K562 (cell line): Measurements from ENCODE around the gene ZDHHC19. TPM values are rescaled to one million over a fixed set of nuclear protein-coding genes. Genes with fewer than 3 reads are reported as not detected.

ENCODE experiments used
- ATAC-seq: fragments of 200-7000 bp; cut with Tn5 transposase; 3 replicates; pipeline ENCODE4 v1.9.1; 2020; ENCODE audit warnings: moderate library complexity
- BruUV-seq: library from RNA; stranded (reverse); fragments of 400-500 nt; replicated peaks from 2 replicates; lab custom pipeline; 2021; lab: Mats Ljungman, UMichigan
- CTCF ChIA-PET: fragments of 300-600 bp; formaldehyde crosslinking; extraction: SDS; loops from one replicate; lab custom pipeline; 2021; ENCODE audit warnings: low intra/inter-chr PET ratio; lab: Yijun Ruan, JAX
- POLR2A ChIA-PET: fragments of 300-600, 350-650 bp; sonication (Branson Sonifier 250); formaldehyde crosslinking; extraction: SDS; loops from one replicate; lab custom pipeline; 2021; ENCODE audit warnings: antibody characterized with exemption, inconsistent platforms; lab: Yijun Ruan, JAX
- DNase-seq, 4 experiments: peaks; one replicate each; pipeline versions ENCODE4 v3.0.0 to v3.0.0-alpha.2; 2011 to 2018; ENCODE audit warnings: low spot score in 3 of 4, mixed read lengths in 3 of 4; ENCODE audit errors: extremely low read depth in 1 of 4
- FAIRE-seq: peaks from 2 replicates; lab custom pipeline; 2011; peaks lifted over from hg19 to GRCh38; lab: Jason Lieb, UNC
- H2AFZ ChIP-seq: 2 replicates; pipeline ENCODE4 v1.6.0; 2011; ENCODE audit warnings: low read depth, low read length, control low read depth, inconsistent platforms
- H3K27ac ChIP-seq: fragments of 200-600 bp; 3 replicates; pipeline ENCODE4 v1.8.0; 2011; ENCODE audit warnings: low read depth, mild to moderate bottlenecking, control low read depth, inconsistent platforms, low read length, moderate library complexity, mixed read lengths; ENCODE audit errors: extremely low read depth
- H3K27me3 ChIP-seq, 2 experiments: fragments of 300-600 bp in 1 of 2; 2 replicates in 1 of 2; 3 replicates in 1 of 2; pipeline versions ENCODE4 v1.6.0 to v1.8.0; 2011; ENCODE audit warnings: inconsistent platforms in 2 of 2, low read length in 2 of 2, mild to moderate bottlenecking in 1 of 2, mixed read lengths in 1 of 2, moderate library complexity in 1 of 2; ENCODE audit not compliant: control insufficient read depth in 2 of 2, insufficient read depth in 2 of 2
- H3K36me3 ChIP-seq: fragments of 300-600 bp; 3 replicates; pipeline ENCODE4 v1.8.0; 2011; ENCODE audit warnings: mild to moderate bottlenecking, low read length, inconsistent platforms; ENCODE audit not compliant: control insufficient read depth, insufficient read depth
- H3K4me1 ChIP-seq, 2 experiments: fragments of 200-600 bp in 1 of 2; replicated peaks in 1 of 2; 2 replicates in 1 of 2; 3 replicates in 1 of 2; pipeline versions ENCODE4 v1.5.1 to v1.8.0; 2011; ENCODE audit warnings: inconsistent platforms in 2 of 2, low read length in 2 of 2, mild to moderate bottlenecking in 1 of 2, mixed read lengths in 1 of 2, moderate library complexity in 1 of 2; ENCODE audit not compliant: control insufficient read depth in 2 of 2, insufficient read depth in 2 of 2
- H3K4me2 ChIP-seq: 2 replicates; pipeline ENCODE4 v1.6.1; 2011; ENCODE audit warnings: low read length, control low read depth, inconsistent platforms, mixed read lengths; ENCODE audit not compliant: insufficient read depth
- H3K4me3 ChIP-seq: fragments of 200-600 bp; sonication (generic), shearing (Covaris generic); 2 replicates; pipeline ENCODE4 v1.5.1; 2016; ENCODE audit warnings: control low read depth, inconsistent platforms
- H3K79me2 ChIP-seq: fragments of 200-600 bp; 3 replicates; pipeline ENCODE4 v1.8.0; 2011; ENCODE audit warnings: low read length, inconsistent platforms; ENCODE audit not compliant: control insufficient read depth, insufficient read depth
- H3K9ac ChIP-seq, 2 experiments: 2 replicates each; pipeline versions ENCODE4 v1.6.0 to v1.6.1; 2011; ENCODE audit warnings: low read depth in 2 of 2, low read length in 2 of 2, control low read depth in 1 of 2, inconsistent platforms in 1 of 2, mild to moderate bottlenecking in 1 of 2, mixed read lengths in 1 of 2; ENCODE audit not compliant: insufficient read depth in 1 of 2
- H3K9me1 ChIP-seq: one replicate; pipeline ENCODE4 v1.6.0; 2011; ENCODE audit warnings: inconsistent platforms, mild to moderate bottlenecking, low read length, moderate library complexity; ENCODE audit not compliant: control insufficient read depth, insufficient read depth
- H3K9me3 ChIP-seq: replicated peaks from 2 replicates; pipeline ENCODE4 v1.5.1; 2011; ENCODE audit warnings: low read depth, low read length, inconsistent platforms; ENCODE audit not compliant: control insufficient read depth, insufficient read depth
- H4K20me1 ChIP-seq: replicated peaks from 2 replicates; pipeline ENCODE4 v1.6.1; 2011; ENCODE audit warnings: low read length, inconsistent platforms, mixed read lengths; ENCODE audit not compliant: control insufficient read depth, insufficient read depth
- BCOR ChIP-seq: fragments of 450-650 bp; IDR thresholded peaks from 2 replicates; pipeline ENCODE4 v1.6.1; 2016
- CTBP1 ChIP-seq: fragments of 450-650 bp; IDR thresholded peaks from 2 replicates; pipeline ENCODE4 v1.6.1; 2016; ENCODE audit warnings: borderline replicate concordance
- EHMT2 ChIP-seq: fragments of 450-650 bp; IDR thresholded peaks from 2 replicates; pipeline ENCODE4 v1.6.1; 2018; ENCODE audit warnings: antibody characterized with exemption
- FUS ChIP-seq: fragments of 200-400 bp; formaldehyde crosslinking; optimal IDR thresholded peaks from 2 replicates; pipeline ENCODE3; 2017; ENCODE audit warnings: low read depth, low read length
- MAFK ChIP-seq: IDR thresholded peaks from 2 replicates; pipeline ENCODE4 v1.6.1; 2011; ENCODE audit warnings: low read length, improper control_type of control experiment
- MAX ChIP-seq: sonication (generic); formaldehyde crosslinking; IDR thresholded peaks from 2 replicates; pipeline ENCODE4 v1.9.0; 2022; ENCODE audit warnings: mild to moderate bottlenecking, missing genetic modification reagents
- NR0B1 ChIP-seq: fragments of 450-650 bp; IDR thresholded peaks from one replicate; pipeline ENCODE4 v1.6.1; 2018; ENCODE audit warnings: mild to moderate bottlenecking, moderate library complexity; ENCODE audit not compliant: partially characterized antibody
- PRDM10 ChIP-seq: fragments of 450-650 bp; IDR thresholded peaks from 2 replicates; pipeline ENCODE4 v1.6.1; 2018; ENCODE audit not compliant: partially characterized antibody
- TEAD1 ChIP-seq, 2 experiments: fragments of 450-650 bp in 1 of 2; sonication (generic) in 1 of 2; formaldehyde crosslinking; IDR thresholded peaks; 2 replicates each; pipeline versions ENCODE4 v1.4.0 to v1.8.0; 2020 to 2022; ENCODE audit warnings: mild to moderate bottlenecking in 2 of 2, missing genetic modification reagents in 1 of 2
- ZNF583 ChIP-seq: fragments of 250-450 bp; sonication (Bioruptor Pico); IDR thresholded peaks from 2 replicates; pipeline ENCODE4 v1.4.0; 2020
- ZNF592 ChIP-seq: fragments of 450-650 bp; IDR thresholded peaks from 2 replicates; pipeline ENCODE4 v1.6.1; 2017; ENCODE audit warnings: antibody characterized with exemption, mild to moderate bottlenecking
- WGBS: fragments of 100-300 bp; shearing (Covaris generic); methylation state at CpG from one replicate; pipeline ENCODE4 v1.1.6; 2016; ENCODE audit warnings: low coverage, mixed read lengths; ENCODE audit not compliant: insufficient coverage; ENCODE audit errors: missing lambda C conversion rate; 5-methylcytosine and 5-hydroxymethylcytosine counted together
- in situ Hi-C: fragments of 300-500 bp; cut with MboI; formaldehyde crosslinking; loops from 4 replicates; pipeline ENCODE4 v1.15.0; 2018; ENCODE audit warnings: inconsistent platforms, mixed read lengths
- intact Hi-C: fragments of 100-400 bp; cut with micrococcal nuclease; formaldehyde crosslinking; loops from 2 replicates; pipeline ENCODE4 v1.14.2; 2022
- polyA plus RNA-seq, 8 experiments: library from polyadenylated mRNA; depleted of rRNA in 4 of 8; stranded (reverse) in 5 of 8; unstranded in 3 of 8; fragments of >200 nt; fragmentation: Nextera tagmentation in 2 of 8; fragmentation: Illumina TruSeq in 1 of 8; extraction: Ambion mirVana in 2 of 8; extraction: Trizol in 1 of 8; gene quantifications; 2 replicates each; pipeline versions ENCODE4 v1.2.1 to v1.2.3, GENCODE V29; 2011 to 2014; ENCODE audit warnings: inconsistent platforms in 1 of 8, missing spikeins in 1 of 8
- total RNA-seq, 7 experiments: library from RNA; depleted of rRNA in 6 of 7; stranded (reverse); fragments of >200 nt in 6 of 7; fragmentation: Illumina TruSeq in 2 of 7; extraction: Trizol in 2 of 7; gene quantifications; 2 replicates each; pipeline versions ENCODE4 v1.2.1 to v1.2.3, GENCODE V29; 2011 to 2021; ENCODE audit warnings: low replicate concordance in 1 of 7

Gene ZDHHC19
- total and polyA plus RNA-seq, 9 of the 15 experiments (the other 6 are each of a cell fraction or from before 2014, with no cell fraction given): 0.40 to 5.5 (median 1.1) TPM

- peak overlapping the region in 1 of 2 experiments; percentile 80; a peak in 2 of 4 replicates for H3K9ac ChIP-seq
- in situ Hi-C loops: no loop called here
Observed at GRCh38 chr3:196186651-196187573, 24.3 kb downstream of the ZDHHC19 start.

More at GRCh38 chr3:196186651-196187573, 24.3 kb downstream of the ZDHHC19 start:
- Histone ChIP-seq H3K27ac (no peak overlapping the region), H3K4me1 (peaks cover 22 to 70% of the 10 kb centered on the region in 2 experiments), H2AFZ (peak overlapping the region; percentile 42; the same call in 1 of the 2 replicates), H3K9me1 (no peaks in the 10 kb centered on the region), H3K36me3 (no peaks in the 10 kb centered on the region), H3K27me3 (no peaks in the 10 kb centered on the region), H3K4me3 (no peak overlapping the region), H3K9me3 (no peaks in the 10 kb centered on the region), H3K4me2 (no peak overlapping the region), H3K79me2 (peaks cover 4% of the 10 kb centered on the region; the same call in 1 of the 3 replicates), H4K20me1 (no peaks in the 10 kb centered on the region)
- BruUV-seq: no TSS peak
- POLR2A ChIA-PET: interaction anchor here (1.3 to 5.7 kb wide), 2 partner anchors 107 to 117 kb away, joined by 4 to 28 read pairs; no protein-coding TSS in a partner anchor
- intact Hi-C loops: no loop called here
- TF ChIP-seq BCOR: no peak
- 0 out of 2 replicates have a peak, but pooled peaks have one; percentile 21 for TF ChIP-seq ZNF592
- TF ChIP-seq EHMT2: no peak
- peak; percentile 26; the same call in 1 of the 2 replicates for TF ChIP-seq CTBP1
- TF ChIP-seq PRDM10: no peak
- peak; percentile 46; the same call in 1 of the 2 replicates for TF ChIP-seq MAX (CRISPR knock-in tag)
- TF ChIP-seq NR0B1: no peak
- TF ChIP-seq ZNF583 (CRISPR knock-in tag): no peak
- TF ChIP-seq TEAD1 (CRISPR knock-in tag; IDR thresholded peaks at IDR 0.05): 0 out of 4 replicates have a peak, but pooled peaks of 1 of the 2 experiments have one; percentile 20
- TF ChIP-seq MAFK: no peak
- no peak for TF ChIP-seq FUS
- ATAC-seq (no peak), DNase-seq (no peak), FAIRE-seq (no peak)
- CTCF ChIA-PET: no interaction called here
- 75% methylated on average over 25 of the region's 31 CpGs for WGBS
